Activated B cell treated with CpG ODN at 0.5 μM for 24 hours (primary cell): ENCODE measurements around the gene TTC39B. TPM values are rescaled to one million over a fixed set of nuclear protein-coding genes. Genes with fewer than 3 reads are reported as not detected.

ENCODE experiments used
- ATAC-seq: fragments of 200-7000 bp; cut with Tn5 transposase; one replicate; pipeline ENCODE4 v1.10.0; 2021; ENCODE audit warnings: low read depth, mild to moderate bottlenecking, moderate library complexity
- CTCF ChIA-PET: fragments of 350-600 bp; sonication (Branson Sonifier 250); formaldehyde crosslinking; loops from one replicate; lab custom pipeline; 2021; ENCODE audit warnings: antibody characterized with exemption; lab: Charles Lee
- POLR2A ChIA-PET: fragments of 350-600 bp; sonication (Branson Sonifier 250); formaldehyde crosslinking; loops from one replicate; lab custom pipeline; 2021; ENCODE audit warnings: antibody characterized with exemption; lab: Charles Lee
- DNase-seq: peaks from one replicate; pipeline ENCODE4 v3.0.0; 2022
- H3K27ac Mint-ChIP-seq: one replicate; pipeline ENCODE4 v1.8.0; 2020; ENCODE audit warnings: mixed read lengths
- H3K27me3 Mint-ChIP-seq: one replicate; pipeline ENCODE4 v1.8.0; 2021; ENCODE audit warnings: mixed read lengths
- H3K36me3 Mint-ChIP-seq: one replicate; pipeline ENCODE4 v1.8.0; 2021; ENCODE audit warnings: low read depth, mixed read lengths
- H3K4me1 Mint-ChIP-seq: one replicate; pipeline ENCODE4 v1.8.0; 2021; ENCODE audit warnings: mixed read lengths
- H3K4me3 Mint-ChIP-seq: one replicate; pipeline ENCODE4 v1.8.0; 2020; ENCODE audit warnings: mild to moderate bottlenecking, mixed read lengths
- H3K9me3 Mint-ChIP-seq: one replicate; pipeline ENCODE4 v1.8.0; 2020; ENCODE audit warnings: mixed read lengths
- intact Hi-C: fragments of 100-400 bp; cut with micrococcal nuclease; formaldehyde crosslinking; loops from one replicate; pipeline ENCODE4 v1.15.1; 2024
- total RNA-seq: library from RNA; stranded (reverse); gene quantifications from 2 replicates; pipeline ENCODE4 v1.2.3, GENCODE V29; 2022
- TF ChIP-seq, protein P1 (sequence below): fragments of 200-600 bp; IDR thresholded peaks from one replicate; pipeline ENCODE4 v1.8.0; 2022; ENCODE audit warnings: antibody characterized with exemption, mild to moderate bottlenecking

TTC39B gene
- total RNA-seq, 1 donor from 2014 or later = 6.6 TPM

DNA sequence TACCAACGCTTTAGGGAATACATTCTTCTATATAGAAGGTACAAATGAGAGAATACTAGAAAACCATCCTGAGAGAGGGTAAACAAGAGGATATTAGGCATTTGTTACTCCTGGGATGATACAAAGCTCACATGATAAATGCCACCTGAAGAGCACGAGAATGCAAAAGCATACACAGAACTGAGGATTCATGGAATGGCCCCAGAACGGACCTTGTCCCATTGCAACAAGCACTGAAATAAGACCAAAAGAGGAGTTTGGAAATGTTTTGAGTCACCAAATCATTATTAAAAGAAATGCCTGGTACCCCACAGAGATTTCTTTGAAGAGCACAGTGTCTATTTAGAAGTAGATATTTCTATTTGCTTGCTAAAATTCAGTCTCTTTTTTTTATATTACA is 173.5 kb downstream of the TTC39B start:
- Mint-ChIP-seq H3K27ac (no peak overlapping the region), H3K4me1 (peaks cover 3% of the 10 kb centered on the region), H3K4me3 (no peak overlapping the region), H3K9me3 (no peaks in the 10 kb centered on the region), H3K27me3 (peaks cover 4% of the 10 kb centered on the region), H3K36me3 (no peaks in the 10 kb centered on the region)
- ChIA-PET CTCF (no interaction called here), POLR2A (no interaction called here)
- DNase-seq (no peak), ATAC-seq (no peak)
- intact Hi-C loops = loop anchor here (10.0 kb wide), 1 partner anchor 1779 kb away; no protein-coding TSS in a partner anchor
- TF ChIP-seq, protein P1, sequence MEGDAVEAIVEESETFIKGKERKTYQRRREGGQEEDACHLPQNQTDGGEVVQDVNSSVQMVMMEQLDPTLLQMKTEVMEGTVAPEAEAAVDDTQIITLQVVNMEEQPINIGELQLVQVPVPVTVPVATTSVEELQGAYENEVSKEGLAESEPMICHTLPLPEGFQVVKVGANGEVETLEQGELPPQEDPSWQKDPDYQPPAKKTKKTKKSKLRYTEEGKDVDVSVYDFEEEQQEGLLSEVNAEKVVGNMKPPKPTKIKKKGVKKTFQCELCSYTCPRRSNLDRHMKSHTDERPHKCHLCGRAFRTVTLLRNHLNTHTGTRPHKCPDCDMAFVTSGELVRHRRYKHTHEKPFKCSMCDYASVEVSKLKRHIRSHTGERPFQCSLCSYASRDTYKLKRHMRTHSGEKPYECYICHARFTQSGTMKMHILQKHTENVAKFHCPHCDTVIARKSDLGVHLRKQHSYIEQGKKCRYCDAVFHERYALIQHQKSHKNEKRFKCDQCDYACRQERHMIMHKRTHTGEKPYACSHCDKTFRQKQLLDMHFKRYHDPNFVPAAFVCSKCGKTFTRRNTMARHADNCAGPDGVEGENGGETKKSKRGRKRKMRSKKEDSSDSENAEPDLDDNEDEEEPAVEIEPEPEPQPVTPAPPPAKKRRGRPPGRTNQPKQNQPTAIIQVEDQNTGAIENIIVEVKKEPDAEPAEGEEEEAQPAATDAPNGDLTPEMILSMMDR = no peak

DNA sequence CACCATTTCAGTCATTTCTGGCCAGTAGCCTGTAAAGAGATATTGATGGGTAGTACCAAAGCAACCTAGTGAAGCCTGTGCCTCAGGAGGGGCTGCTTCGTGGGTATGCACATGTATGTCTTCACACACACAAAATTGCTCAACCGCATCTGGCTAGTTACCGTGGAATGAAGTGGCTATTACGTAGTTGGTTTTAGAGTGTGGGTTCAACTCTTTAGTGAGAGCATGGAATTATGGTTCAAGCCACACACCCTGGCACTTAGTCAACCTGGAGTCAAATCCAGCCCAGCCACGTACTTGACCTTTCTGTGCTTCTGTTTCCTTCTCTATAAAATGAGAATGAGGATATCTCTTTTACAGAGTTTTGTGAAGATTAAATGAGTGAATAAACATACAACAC is 174.9 kb downstream of the TTC39B start:
- TF ChIP-seq, protein P1 = no peak
- ATAC-seq = no peak
- Mint-ChIP-seq H3K4me3 (no peak overlapping the region), H3K4me1 (peaks cover 3% of the 10 kb centered on the region), H3K27ac (no peak overlapping the region), H3K27me3 (peaks cover 10% of the 10 kb centered on the region), H3K9me3 (no peaks in the 10 kb centered on the region), H3K36me3 (no peaks in the 10 kb centered on the region)
- ChIA-PET POLR2A (no interaction called here), CTCF (interaction anchor here (0.7 kb wide), 1 partner anchor 28 kb away, joined by 3 read pairs; no protein-coding TSS in a partner anchor)
- DNase-seq = no peak
- intact Hi-C loops = loop anchor here (10.0 kb wide), 1 partner anchor 1777 kb away; no protein-coding TSS in a partner anchor

DNA sequence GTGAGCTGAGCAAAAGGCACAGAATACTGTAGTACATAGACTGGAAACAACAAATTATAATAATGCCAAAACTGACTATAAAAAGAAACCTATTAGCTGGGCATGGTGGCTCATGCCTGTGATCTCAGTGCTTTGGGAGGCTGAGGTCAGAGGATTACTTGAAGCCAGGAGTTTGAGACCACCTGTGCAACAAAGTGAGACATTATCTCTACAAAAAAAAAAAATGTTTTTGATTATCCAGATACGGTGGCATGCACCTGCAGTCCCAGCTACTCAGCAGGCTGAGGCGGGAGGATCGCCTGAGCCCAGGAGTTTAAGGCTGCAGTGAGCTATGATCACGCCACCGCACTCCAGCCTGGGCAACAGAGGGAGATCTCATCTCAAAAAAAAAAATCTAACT is 175.9 kb downstream of the TTC39B start:
- DNase-seq (no peak), ATAC-seq (no peak)
- Mint-ChIP-seq H3K27ac (no peak overlapping the region), H3K4me1 (peaks cover 3% of the 10 kb centered on the region), H3K4me3 (no peak overlapping the region), H3K27me3 (peaks cover 15% of the 10 kb centered on the region), H3K36me3 (no peaks in the 10 kb centered on the region), H3K9me3 (no peaks in the 10 kb centered on the region)
- intact Hi-C loops = loop anchor here (10.0 kb wide), 1 partner anchor 1776 kb away; no protein-coding TSS in a partner anchor
- ChIA-PET POLR2A (no interaction called here), CTCF (no interaction called here)
- TF ChIP-seq, protein P1 = no peak

DNA sequence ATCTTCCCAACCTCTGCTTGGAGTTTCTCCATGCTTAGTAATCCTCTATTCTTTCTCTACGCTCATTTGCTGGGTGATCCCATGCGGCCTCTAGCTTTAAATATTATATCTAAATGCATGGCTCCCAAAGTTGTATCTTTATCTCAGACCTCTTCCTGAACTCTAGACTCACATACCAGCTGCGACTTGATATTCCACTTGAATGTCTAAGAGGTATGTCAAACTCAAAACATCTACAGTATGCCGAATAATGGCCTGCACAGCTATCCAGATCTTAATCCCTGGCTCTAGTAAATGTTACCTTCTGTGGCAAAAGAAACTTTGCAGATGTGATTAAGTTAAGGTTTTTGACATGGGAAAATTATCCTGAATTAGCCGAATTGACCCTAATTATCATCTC is 179.2 kb downstream of the TTC39B start:
- Mint-ChIP-seq H3K27me3 (peaks cover 18% of the 10 kb centered on the region), H3K4me1 (no peaks in the 10 kb centered on the region), H3K36me3 (no peaks in the 10 kb centered on the region), H3K4me3 (no peak overlapping the region), H3K27ac (no peak overlapping the region), H3K9me3 (no peaks in the 10 kb centered on the region)
- ATAC-seq (no peak), DNase-seq (no peak)
- TF ChIP-seq, protein P1 = no peak
- CTCF ChIA-PET = no interaction called here
- POLR2A ChIA-PET = no interaction called here
- intact Hi-C loops = no loop called here

DNA sequence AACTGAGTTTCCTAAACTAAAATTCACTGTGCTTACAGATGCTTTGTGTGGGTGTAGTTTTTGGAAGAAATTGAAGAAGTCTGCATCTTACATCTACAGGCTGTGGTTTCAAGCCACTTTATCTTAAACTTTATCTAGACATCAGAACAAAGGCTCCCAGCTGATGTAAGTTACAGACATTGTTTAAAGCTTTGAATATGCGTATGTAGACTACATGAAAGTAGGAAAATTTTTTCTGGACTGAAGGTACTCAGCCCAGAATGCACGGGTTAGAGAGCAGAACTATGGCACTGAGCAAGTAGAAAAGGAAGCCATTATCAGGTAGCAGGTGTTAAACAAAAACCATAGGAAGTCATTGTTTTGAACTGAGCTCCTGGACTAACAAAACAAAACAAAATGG is 185.4 kb downstream of the TTC39B start:
- POLR2A ChIA-PET = no interaction called here
- DNase-seq (no peak), ATAC-seq (no peak)
- CTCF ChIA-PET = no interaction called here
- H3K4me1 Mint-ChIP-seq = no peaks in the 10 kb centered on the region
- H3K27ac Mint-ChIP-seq = no peak overlapping the region
- no peak overlapping the region for H3K4me3 Mint-ChIP-seq
- H3K9me3 Mint-ChIP-seq = no peaks in the 10 kb centered on the region
- intact Hi-C loops = no loop called here
- H3K27me3 Mint-ChIP-seq = peaks cover 10% of the 10 kb centered on the region
- TF ChIP-seq, protein P1 = no peak
- H3K36me3 Mint-ChIP-seq = no peaks in the 10 kb centered on the region
